Suprapubic skin (tissue), 3 donors: ENCODE results near the gene ANXA2.

Experiments used
- CTCF ChIP-seq, 2 donors: fragments of 200-600 bp in 1 of 2; fragments of 450-650 bp in 1 of 2; sonication (generic) in 1 of 2; IDR thresholded peaks; one replicate each; pipeline ENCODE4 v1.5.1; 2016 to 2019; ENCODE audit warnings: antibody characterized with exemption in 2 of 2, mild to moderate bottlenecking in 1 of 2, moderate library complexity in 1 of 2
- POLR2AphosphoS5 ChIP-seq, 3 donors: sonication (generic); formaldehyde crosslinking; IDR thresholded peaks; one replicate each; pipeline ENCODE4 v1.6.1; 2017; ENCODE audit warnings: antibody characterized with exemption in 3 of 3

GRCh38 chr15:60389261-60390077 lies 8.3 kb downstream of the ANXA2 start:
- TF ChIP-seq CTCF (IDR thresholded peaks at IDR 0.05) (no peak), POLR2AphosphoS5 (IDR thresholded peaks at IDR 0.05) (no peak)
